ENCODE results near the gene PAQR8. TPM values are rescaled to one million over a fixed set of nuclear protein-coding genes. Genes with fewer than 3 reads are reported as not detected.

Gene PAQR8
- total and polyA plus RNA-seq, 2 of the 13 experiments (the other 11 are each of a cell fraction or from before 2014, with no cell fraction given), result 37.7 to 50.7 TPM

DNA sequence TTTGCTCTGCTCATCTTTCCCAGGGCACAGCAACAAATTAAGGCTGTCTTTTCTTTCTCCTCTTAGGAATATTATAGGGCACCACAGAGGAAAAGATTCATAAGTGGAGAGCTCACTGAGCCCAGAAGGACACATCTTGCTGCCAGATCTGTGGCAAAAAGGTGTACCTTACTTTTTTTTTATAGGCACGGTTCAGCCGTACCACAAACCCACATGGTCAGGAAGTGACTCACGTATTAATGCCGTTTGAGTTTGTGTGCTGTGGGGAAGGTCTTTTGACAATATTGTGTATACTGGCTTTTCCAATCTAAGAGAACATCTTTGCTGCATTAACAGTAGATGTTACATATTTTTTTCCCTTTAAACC lies 28.4 kb downstream of the PAQR8 start:
- Histone ChIP-seq H3K4me3 (replicated peaks in 1 of 3; ENCODE audit: insufficient read depth in 1 of 3, low read depth in 2 of 3, low read length in 3 of 3) (peak overlapping the region; percentile 11 to 56 (median 30); a peak in 5 of 6 replicates), H3K4me2 (ENCODE audit: low read depth, low read length) (peak overlapping the region; percentile 88), H3K9ac (ENCODE audit: insufficient read depth, low read depth, low read length) (peak overlapping the region; percentile 73), H3K27ac (ENCODE audit: extremely low read length, insufficient read depth, low read length) (peak overlapping the region; percentile 84), H3K79me2 (ENCODE audit: insufficient read depth, low read length) (peaks cover 13% of the 10 kb centered on the region), H2AFZ (ENCODE audit: low read length) (no peak overlapping the region), H3K9me3 (ENCODE audit: low read length) (peaks cover 5% of the 10 kb centered on the region), H3K27me3 (ENCODE audit: control insufficient read depth in 1 of 2, insufficient read depth in 2 of 2, low read length in 2 of 2) (no peaks in the 10 kb centered on the region), H3K4me1 (ENCODE audit: insufficient read depth, low read length) (peaks cover 57% of the 10 kb centered on the region), H3K36me3 (replicated peaks in 1 of 2; ENCODE audit: control insufficient read depth in 1 of 2, insufficient read depth in 2 of 2, low read length in 2 of 2) (no peaks in the 10 kb centered on the region; a peak in 2 of 5 replicates), H4K20me1 (ENCODE audit: insufficient read depth, low read length) (no peaks in the 10 kb centered on the region)
- peak; percentile 74 for DNase-seq (ENCODE audit: low spot score)
- in situ Hi-C loops (cut with HindIII; ENCODE audit: extremely low pct_ligation_motif_present, low pct_unique_long_range_greater_than_20kb) (loop anchor here (10.0 kb wide), 1 partner anchor 226 kb away; no protein-coding TSS in a partner anchor), intact Hi-C loops (cut with micrococcal nuclease; ENCODE audit: unreplicated experiment) (no loop called here)
- ATAC-seq, result peak; percentile 45
- no TSS peak for BruUV-seq (replicated peaks)
- ChIA-PET CTCF (ENCODE audit: low intra/inter-chr PET ratio, low total read pairs) (interaction anchor here (1.0 kb wide), 1 partner anchor 9 kb away, joined by 4 read pairs; no protein-coding TSS in a partner anchor), POLR2A (interaction anchor here (0.8 to 2.8 kb wide), 13 partner anchors 10 to 604 kb away, joined by 3 to 23 read pairs (median 6); partner anchors contain the start of genes MCM3 and PAQR8)
- FAIRE-seq, result peak; percentile 4
- WGBS (ENCODE audit: low lambda C conversion rate), result 1% methylated on average over 4 of the region's 4 CpGs
- TF ChIP-seq POLR2AphosphoS5 (IDR thresholded peaks at IDR 0.05; ENCODE audit: low read depth, low read length), result peak; percentile 12; the same call in 1 of the 2 replicates
- peak; percentile 68 for TF ChIP-seq POLR2G (IDR thresholded peaks at IDR 0.05; ENCODE audit: low read depth, low read length)
- no peak for TF ChIP-seq CBX2 (IDR thresholded peaks at IDR 0.05; ENCODE audit: low read depth, low read length)
- no peak for TF ChIP-seq CBX2 (CRISPR knock-in tag; IDR thresholded peaks at IDR 0.05; ENCODE audit: low read depth)
- no peak for TF ChIP-seq SRSF9 (IDR thresholded peaks at IDR 0.05; ENCODE audit: borderline replicate concordance, insufficient read depth, low read depth, low read length, poor library complexity, severe bottlenecking)
- no peak for TF ChIP-seq MLLT10 (CRISPR knock-in tag; IDR thresholded peaks at IDR 0.05)
- no peak for TF ChIP-seq FOXP1 (IDR thresholded peaks at IDR 0.05)
- no peak for TF ChIP-seq FOXP1 (CRISPR knock-in tag; IDR thresholded peaks at IDR 0.05)
- TF ChIP-seq, protein P1, sequence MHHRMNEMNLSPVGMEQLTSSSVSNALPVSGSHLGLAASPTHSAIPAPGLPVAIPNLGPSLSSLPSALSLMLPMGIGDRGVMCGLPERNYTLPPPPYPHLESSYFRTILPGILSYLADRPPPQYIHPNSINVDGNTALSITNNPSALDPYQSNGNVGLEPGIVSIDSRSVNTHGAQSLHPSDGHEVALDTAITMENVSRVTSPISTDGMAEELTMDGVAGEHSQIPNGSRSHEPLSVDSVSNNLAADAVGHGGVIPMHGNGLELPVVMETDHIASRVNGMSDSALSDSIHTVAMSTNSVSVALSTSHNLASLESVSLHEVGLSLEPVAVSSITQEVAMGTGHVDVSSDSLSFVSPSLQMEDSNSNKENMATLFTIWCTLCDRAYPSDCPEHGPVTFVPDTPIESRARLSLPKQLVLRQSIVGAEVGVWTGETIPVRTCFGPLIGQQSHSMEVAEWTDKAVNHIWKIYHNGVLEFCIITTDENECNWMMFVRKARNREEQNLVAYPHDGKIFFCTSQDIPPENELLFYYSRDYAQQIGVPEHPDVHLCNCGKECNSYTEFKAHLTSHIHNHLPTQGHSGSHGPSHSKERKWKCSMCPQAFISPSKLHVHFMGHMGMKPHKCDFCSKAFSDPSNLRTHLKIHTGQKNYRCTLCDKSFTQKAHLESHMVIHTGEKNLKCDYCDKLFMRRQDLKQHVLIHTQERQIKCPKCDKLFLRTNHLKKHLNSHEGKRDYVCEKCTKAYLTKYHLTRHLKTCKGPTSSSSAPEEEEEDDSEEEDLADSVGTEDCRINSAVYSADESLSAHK (CRISPR knock-in tag; IDR thresholded peaks at IDR 0.05; ENCODE audit: borderline replicate concordance), result no peak
- TF ChIP-seq MXI1 (IDR thresholded peaks at IDR 0.05; ENCODE audit: borderline replicate concordance, low read depth, low read length), result peak; percentile 76; the same call in 1 of the 3 replicates
- peak; percentile 55; the same call in 1 of the 2 replicates for TF ChIP-seq RXRB (CRISPR knock-in tag; IDR thresholded peaks at IDR 0.05; ENCODE audit: borderline replicate concordance)
- TF ChIP-seq ISL2 (CRISPR knock-in tag; IDR thresholded peaks at IDR 0.05), result no peak
- TF ChIP-seq, protein P2, sequence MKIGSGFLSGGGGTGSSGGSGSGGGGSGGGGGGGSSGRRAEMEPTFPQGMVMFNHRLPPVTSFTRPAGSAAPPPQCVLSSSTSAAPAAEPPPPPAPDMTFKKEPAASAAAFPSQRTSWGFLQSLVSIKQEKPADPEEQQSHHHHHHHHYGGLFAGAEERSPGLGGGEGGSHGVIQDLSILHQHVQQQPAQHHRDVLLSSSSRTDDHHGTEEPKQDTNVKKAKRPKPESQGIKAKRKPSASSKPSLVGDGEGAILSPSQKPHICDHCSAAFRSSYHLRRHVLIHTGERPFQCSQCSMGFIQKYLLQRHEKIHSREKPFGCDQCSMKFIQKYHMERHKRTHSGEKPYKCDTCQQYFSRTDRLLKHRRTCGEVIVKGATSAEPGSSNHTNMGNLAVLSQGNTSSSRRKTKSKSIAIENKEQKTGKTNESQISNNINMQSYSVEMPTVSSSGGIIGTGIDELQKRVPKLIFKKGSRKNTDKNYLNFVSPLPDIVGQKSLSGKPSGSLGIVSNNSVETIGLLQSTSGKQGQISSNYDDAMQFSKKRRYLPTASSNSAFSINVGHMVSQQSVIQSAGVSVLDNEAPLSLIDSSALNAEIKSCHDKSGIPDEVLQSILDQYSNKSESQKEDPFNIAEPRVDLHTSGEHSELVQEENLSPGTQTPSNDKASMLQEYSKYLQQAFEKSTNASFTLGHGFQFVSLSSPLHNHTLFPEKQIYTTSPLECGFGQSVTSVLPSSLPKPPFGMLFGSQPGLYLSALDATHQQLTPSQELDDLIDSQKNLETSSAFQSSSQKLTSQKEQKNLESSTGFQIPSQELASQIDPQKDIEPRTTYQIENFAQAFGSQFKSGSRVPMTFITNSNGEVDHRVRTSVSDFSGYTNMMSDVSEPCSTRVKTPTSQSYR (CRISPR knock-in tag; IDR thresholded peaks at IDR 0.05; ENCODE audit: borderline replicate concordance), result no peak
- TF ChIP-seq MAFG (CRISPR knock-in tag; IDR thresholded peaks at IDR 0.05), result no peak
- TF ChIP-seq, protein P3, sequence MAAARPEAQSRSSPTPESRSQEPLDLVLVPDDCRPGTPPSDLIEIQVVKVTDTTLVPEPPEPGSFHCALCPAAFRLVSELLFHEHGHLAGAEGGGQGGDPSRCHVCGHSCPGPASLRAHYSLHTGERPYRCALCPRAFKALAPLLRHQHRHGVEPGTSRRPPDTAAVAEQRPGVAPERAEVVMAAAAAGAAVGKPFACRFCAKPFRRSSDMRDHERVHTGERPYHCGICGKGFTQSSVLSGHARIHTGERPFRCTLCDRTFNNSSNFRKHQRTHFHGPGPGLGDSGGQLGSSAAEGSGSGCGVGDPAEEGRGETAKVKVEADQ (CRISPR knock-in tag; IDR thresholded peaks at IDR 0.05; ENCODE audit: borderline replicate concordance), result no peak
- TF ChIP-seq SIX1 (CRISPR knock-in tag; IDR thresholded peaks at IDR 0.05; ENCODE audit: borderline replicate concordance), result no peak
- TF ChIP-seq RARA (CRISPR knock-in tag; IDR thresholded peaks at IDR 0.05), result peak; percentile 24; the same call in 1 of the 2 replicates
- no peak for TF ChIP-seq ZNF224 (CRISPR knock-in tag; IDR thresholded peaks at IDR 0.05)
- TF ChIP-seq, protein P4, sequence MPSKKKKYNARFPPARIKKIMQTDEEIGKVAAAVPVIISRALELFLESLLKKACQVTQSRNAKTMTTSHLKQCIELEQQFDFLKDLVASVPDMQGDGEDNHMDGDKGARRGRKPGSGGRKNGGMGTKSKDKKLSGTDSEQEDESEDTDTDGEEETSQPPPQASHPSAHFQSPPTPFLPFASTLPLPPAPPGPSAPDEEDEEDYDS (CRISPR knock-in tag; IDR thresholded peaks at IDR 0.05), result peak; percentile 50; the same call in 1 of the 2 replicates
- TF ChIP-seq KDM2A (CRISPR knock-in tag; IDR thresholded peaks at IDR 0.05; ENCODE audit: borderline replicate concordance, low read depth), result no peak
